ENCODE measurements around the gene ACTR6. TPM values are rescaled to one million over a fixed set of nuclear protein-coding genes. Genes with fewer than 3 reads are reported as not detected.
A peak's percentile ranks its signal among the peaks of the same experiment; 100 is the strongest.

ACTR6 gene
- total and polyA plus RNA-seq, 9 of the 15 experiments (the other 6 are each of a cell fraction or from before 2014, with no cell fraction given), result 26.1 to 109 (median 70.9) TPM

DNA sequence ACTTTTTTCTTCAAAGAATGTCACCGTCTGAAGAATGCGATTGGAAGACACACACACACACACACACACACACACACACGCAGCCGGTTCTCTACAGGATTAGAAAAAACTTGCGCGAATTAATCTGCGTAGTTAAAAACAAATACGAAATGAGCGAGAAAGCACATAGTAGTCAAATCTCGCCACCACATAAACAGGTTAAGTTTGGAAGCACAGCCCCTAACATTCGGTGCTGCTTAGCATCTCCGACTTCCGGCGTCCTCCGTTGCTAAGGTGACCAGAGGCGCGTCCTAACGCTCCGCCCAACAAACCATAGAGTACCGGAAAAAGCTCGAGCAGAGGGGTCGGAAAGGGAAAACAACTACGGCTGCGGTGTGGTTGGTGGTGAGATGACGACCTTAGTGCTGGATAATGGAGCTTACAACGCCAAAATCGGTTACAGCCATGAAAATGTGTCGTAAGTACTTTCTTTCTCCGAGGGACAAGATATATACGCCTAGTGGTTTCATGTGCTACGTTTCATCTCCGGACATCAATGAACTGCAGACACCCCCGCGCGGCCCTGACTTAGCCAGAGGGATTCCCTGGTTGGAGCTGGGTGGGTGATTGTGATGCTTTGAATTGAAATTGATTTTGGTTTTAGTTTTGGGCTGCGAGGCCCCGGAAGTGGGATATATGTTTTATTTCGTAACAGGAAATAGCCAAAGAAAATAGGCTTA lies at the start of gene ACTR6 (continued):
- TF ChIP-seq SMC3 (conservative IDR thresholded peaks at IDR 0.05; ENCODE audit: insufficient read depth, low read depth, low read length) (no peak), TGIF2 (CRISPR knock-in tag; IDR thresholded peaks at IDR 0.05) (no peak), ZNF124 (CRISPR knock-in tag; IDR thresholded peaks at IDR 0.05) (no peak), KLF16 (IDR thresholded peaks at IDR 0.05) (no peak), HDGF (IDR thresholded peaks at IDR 0.05) (no peak), IFI16 (CRISPR knock-in tag; IDR thresholded peaks at IDR 0.05) (no peak), MAFK (IDR thresholded peaks at IDR 0.05; ENCODE audit: low read length) (no peak), CHD1 (IDR thresholded peaks at IDR 0.05; ENCODE audit: low read length) (no peak), TCF15 (CRISPR knock-in tag; IDR thresholded peaks at IDR 0.05) (no peak), UBTF (IDR thresholded peaks at IDR 0.05; ENCODE audit: borderline replicate concordance in 1 of 2, low read depth in 2 of 2, low read length in 2 of 2) (no peak), MIER1 (IDR thresholded peaks at IDR 0.05; ENCODE audit: low read depth) (no peak), BCL6 (CRISPR knock-in tag; IDR thresholded peaks at IDR 0.05) (no peak), CHD2 (IDR thresholded peaks at IDR 0.05; ENCODE audit: low read depth, low read length) (no peak), ZNF274 (IDR thresholded peaks at IDR 0.05; ENCODE audit: borderline replicate concordance, low read depth, low read length) (no peak), SRSF9 (IDR thresholded peaks at IDR 0.05; ENCODE audit: borderline replicate concordance, low read depth, low read length) (no peak), SUPT5H (IDR thresholded peaks at IDR 0.05) (peak; percentile 85), ELF2 (CRISPR knock-in tag; IDR thresholded peaks at IDR 0.05) (peak; percentile 96), BACH1 (tag; IDR thresholded peaks at IDR 0.05) (no peak), PTRF (tag; IDR thresholded peaks at IDR 0.05) (no peak), ZNF408 (CRISPR knock-in tag; IDR thresholded peaks at IDR 0.05; ENCODE audit: low read depth) (no peak), STAG1 (CRISPR knock-in tag; IDR thresholded peaks at IDR 0.05; ENCODE audit: borderline replicate concordance) (no peak), CCNT2 (IDR thresholded peaks at IDR 0.05; ENCODE audit: borderline replicate concordance, extremely low read depth, insufficient read length, low read depth, low read length) (no peak)
- TF ChIP-seq, protein P1, sequence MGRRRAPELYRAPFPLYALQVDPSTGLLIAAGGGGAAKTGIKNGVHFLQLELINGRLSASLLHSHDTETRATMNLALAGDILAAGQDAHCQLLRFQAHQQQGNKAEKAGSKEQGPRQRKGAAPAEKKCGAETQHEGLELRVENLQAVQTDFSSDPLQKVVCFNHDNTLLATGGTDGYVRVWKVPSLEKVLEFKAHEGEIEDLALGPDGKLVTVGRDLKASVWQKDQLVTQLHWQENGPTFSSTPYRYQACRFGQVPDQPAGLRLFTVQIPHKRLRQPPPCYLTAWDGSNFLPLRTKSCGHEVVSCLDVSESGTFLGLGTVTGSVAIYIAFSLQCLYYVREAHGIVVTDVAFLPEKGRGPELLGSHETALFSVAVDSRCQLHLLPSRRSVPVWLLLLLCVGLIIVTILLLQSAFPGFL (CRISPR knock-in tag; IDR thresholded peaks at IDR 0.05), result no peak
- TF ChIP-seq, protein P2, sequence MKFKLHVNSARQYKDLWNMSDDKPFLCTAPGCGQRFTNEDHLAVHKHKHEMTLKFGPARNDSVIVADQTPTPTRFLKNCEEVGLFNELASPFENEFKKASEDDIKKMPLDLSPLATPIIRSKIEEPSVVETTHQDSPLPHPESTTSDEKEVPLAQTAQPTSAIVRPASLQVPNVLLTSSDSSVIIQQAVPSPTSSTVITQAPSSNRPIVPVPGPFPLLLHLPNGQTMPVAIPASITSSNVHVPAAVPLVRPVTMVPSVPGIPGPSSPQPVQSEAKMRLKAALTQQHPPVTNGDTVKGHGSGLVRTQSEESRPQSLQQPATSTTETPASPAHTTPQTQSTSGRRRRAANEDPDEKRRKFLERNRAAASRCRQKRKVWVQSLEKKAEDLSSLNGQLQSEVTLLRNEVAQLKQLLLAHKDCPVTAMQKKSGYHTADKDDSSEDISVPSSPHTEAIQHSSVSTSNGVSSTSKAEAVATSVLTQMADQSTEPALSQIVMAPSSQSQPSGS (CRISPR knock-in tag; IDR thresholded peaks at IDR 0.05), result no peak

Measured in K562 (cell line).